GM21825 (cell line): Measurements from ENCODE around the gene TNP2.

ENCODE experiments used
- ATAC-seq: cut with Tn5 transposase; IDR thresholded peaks from one replicate; pipeline ENCODE4 v1.9.1; 2021; ENCODE audit warnings: mild to moderate bottlenecking, moderate library complexity; ENCODE audit not compliant: unreplicated experiment

TNP2 gene

DNA sequence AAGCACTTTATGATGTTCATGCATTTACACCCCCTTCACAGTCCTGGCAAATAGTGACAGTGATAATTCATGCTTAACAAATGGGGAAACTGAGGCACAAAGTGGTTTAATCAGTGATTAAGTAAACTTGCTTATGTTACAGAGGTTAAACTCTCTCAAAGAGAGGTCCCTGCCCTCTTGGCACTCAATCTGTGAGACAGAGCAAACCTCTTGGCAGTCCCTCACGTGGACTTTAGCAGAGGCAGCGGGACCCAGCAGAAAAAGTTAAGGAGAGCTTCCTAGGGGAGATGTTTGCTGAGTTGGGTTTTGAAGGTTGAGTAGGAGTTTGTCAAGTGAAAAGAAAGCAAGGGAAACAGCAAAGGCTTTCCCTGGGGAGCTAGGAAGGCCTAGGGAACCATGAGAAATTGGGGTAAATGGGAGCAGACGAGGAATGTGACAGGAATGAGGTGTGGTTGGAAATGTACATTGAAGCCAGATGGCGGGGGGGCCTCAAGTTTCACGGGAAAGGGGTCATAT is 23.8 kb downstream of the TNP2 start:
- no peak for ATAC-seq

DNA sequence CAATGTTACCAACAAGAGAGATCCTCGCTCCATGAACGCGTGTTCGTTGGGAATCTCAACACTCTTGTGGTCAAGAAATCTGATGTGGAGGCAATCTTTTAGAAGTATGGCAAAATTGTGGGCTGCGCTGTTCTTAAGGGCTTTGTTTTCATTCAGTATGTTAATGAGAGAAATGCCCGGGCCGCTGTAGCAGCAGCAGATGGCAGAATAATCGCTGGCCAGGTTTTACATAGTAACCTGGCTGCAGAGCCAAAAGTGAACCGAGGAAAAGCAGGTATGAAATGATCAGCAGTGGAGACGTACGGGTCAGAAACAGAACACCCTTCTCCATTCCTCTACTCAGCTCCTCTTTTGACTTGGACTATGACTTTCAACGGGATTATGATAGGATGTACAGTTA is 26.5 kb downstream of the TNP2 start:
- ATAC-seq: no peak

DNA sequence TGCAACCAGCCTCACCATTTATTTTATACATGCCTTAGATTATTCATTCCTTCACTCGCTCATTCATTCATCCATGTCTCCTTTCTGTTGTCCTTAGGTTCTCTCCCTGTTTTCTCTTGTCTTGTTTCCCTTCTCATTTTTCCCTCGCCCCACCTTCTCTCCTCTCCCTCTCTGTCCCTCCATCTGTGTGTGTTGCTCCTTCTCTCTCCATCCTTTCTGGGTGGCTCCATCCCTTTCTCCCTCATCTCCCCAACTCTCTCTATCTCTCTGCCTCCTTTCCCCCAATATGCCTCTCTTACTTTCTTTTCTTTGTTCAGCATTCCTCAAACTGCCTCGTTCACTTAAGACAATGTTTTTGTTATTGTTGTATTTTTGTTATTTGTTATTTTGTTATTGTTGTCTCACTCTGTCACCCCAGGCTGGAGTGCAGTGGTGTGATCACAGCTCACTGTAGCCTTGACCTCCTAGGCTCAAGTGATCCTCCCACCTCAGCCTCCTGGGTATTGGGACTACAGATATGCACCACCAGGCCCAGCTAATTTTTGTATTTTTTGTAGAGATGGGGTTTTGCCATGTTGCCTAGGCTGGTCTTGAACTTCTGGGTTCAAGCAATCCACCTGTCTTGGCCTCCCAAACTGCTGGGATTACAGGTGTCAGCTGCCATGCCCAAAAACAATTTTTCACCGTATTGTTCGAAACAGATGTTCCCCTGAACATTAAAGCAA is 27.5 kb downstream of the TNP2 start:
- ATAC-seq: no peak

DNA sequence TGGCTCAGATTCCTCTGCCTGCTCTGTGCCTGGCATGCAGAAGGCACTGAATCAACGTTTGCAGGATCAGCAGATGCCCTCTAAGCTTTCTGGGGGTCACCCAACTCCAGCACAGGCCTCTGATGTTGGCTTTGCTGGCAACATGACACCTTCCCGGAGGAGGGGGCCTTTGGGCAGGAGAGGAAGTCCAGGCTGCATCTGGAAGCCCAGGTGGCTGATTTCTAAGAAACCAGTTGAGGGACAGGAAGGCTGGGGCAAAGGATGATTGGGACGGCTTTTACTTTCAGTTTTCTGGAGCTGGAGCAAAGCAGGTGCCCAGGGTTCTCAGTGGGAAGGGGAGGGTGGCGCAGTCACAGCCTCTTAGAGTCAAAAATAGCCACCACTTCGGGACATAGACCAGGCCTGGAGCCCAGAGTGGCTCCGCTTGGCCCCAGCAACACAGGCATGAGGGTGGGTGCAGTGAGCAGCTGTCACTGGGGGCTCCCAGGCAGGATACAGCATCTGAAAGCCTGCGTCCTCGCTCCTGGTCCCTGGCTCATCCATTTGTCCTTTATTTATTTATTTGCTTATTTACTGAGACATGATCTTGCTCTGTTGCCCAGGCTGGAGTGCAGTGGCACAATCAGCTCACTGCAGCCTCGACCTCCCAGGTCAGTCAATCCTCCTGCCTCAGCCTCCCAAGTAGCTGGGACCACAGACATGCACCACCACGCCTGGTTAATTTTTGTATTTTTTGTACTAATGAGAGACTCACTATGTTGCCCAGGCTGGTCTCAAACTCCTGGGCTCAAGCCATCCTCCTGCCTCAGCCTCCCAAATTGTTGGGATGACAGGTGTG is 28.3 kb downstream of the TNP2 start:
- no peak for ATAC-seq

GRCh38 chr16:11239644-11240632 is 29.2 kb downstream of the TNP2 start:
- ATAC-seq: no peak

DNA sequence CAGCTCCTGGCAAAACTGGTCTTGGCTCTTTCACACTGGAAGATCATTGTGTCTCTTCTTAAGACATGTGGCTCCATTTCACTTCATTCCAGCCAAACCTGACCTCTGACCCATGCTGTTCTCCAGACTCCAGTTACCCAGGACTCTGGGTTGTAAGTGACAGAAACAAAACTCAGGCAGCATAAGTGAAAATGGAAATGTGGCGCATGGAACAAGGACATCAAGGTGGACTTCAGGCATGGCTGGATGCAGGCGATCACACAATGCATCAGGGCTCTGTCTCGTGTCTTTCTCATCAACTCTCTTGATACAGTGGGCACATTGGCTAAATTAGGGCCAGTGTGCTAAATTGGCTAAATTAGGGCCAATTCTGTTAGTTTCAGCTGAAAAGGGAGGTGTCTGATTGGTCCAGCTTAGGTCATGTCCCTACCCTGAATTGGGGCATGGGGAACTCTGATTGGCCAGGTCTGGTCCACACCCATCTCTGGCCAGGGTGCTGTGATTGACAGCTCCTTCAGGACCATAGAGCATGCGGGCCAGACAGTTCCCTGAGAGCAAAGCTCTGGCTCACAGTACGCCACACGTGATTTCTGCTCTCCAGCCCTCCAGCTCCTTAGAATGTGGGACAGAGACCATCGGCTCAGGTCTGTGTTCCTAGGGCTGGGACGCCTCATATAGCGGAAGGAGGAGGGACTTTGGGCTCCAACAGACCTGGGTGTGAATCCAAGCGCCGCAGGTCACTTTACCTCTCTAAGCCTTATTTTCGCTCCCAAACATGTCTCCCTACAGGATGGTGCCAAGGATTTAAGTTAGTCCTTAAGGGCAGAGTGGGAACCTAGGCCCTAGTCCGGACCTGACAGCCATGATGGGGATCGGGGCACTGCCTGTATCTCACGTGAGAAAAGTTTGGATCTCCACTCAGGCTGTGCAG is 30.6 kb downstream of the TNP2 start:
- ATAC-seq: no peak

GRCh38 chr16:11236461-11237254 is 32.5 kb downstream of the TNP2 start:
- ATAC-seq: no peak

GRCh38 chr16:11235703-11235991 is 33.5 kb downstream of the TNP2 start:
- ATAC-seq: no peak

- no peak for ATAC-seq
Observed at GRCh38 chr16:11234884-11235702, 34.0 kb downstream of the TNP2 start.

- ATAC-seq: no peak
Observed at GRCh38 chr16:11233727-11234376, 35.3 kb downstream of the TNP2 start.

DNA sequence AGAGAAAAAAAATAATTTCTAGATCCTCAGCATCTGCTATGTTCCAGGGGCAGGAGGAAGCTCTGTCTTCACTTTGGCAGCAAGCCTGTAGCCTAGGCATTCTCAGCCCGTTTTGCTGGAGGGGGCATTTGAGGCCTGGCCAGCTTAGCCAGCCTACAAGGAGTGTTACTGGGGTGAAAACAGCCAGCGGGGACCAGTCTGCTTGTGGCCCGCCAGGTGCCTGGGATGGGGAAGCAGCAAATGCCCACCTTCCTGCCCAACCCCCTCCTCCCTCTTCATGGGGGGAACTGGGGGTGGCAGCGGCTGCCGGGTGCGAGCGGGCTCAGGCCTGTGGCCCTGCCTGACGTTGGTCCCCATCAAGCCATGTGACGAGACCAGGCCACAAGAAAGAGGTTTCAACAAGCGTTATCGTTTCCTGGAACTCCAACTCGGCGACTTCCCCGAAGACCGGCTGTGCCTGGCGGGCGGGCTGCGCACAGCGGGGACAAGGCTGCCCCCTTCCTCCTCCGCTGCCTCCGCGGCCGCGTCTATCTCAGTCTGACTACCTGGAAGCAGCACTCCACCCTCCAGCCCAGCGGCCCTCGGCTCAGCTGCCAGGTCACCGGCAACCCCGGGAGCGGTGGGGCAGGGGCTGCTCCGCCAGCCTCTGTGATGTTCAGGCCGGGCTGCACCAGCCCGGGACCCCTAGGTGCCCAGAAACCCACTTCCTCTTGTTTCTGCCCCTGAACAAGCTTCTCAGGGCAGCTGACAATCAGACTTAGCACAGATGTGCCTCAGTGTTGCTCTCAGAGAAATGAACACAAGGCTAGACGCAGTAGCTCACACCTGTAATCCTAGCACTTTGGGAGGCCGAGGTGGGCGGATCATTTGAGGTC is 36.0 kb downstream of the TNP2 start:
- ATAC-seq: peak; percentile 54

- ATAC-seq: no peak
Observed at GRCh38 chr16:11232302-11232851, 36.7 kb downstream of the TNP2 start.

GRCh38 chr16:11231367-11231970 is 37.7 kb downstream of the TNP2 start:
- no peak for ATAC-seq

- no peak for ATAC-seq
Observed at GRCh38 chr16:11229906-11230305, 39.2 kb downstream of the TNP2 start.

DNA sequence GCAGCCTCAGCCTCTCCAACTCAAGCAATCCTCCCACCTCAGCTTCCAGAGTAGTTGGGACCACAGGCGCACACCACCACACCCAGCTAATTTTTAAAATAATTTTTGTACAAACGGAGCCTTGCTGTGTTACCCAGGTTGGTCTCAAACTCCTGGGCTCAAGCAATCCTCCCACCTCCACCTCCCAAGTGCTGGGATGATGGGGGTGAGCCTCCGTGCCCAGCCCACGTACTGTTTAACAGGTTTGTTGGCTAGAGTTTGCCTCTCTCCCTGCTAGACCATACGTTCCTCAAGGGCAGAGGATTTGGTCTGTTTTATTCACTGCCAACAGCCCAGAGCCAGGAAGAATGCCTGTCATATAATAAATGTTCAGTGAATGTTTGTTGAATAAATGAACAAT is 39.7 kb downstream of the TNP2 start:
- ATAC-seq: no peak
